NCI-H526 treated with DMSO at 0.1 percent for 48 hours (cell line): ENCODE measurements around the gene RAB11FIP5.
"Not testable (repeated sequence)": the region's sequence is repeated elsewhere in the genome, so short reads cannot be mapped to it uniquely, and the experiment has no call there.

Experiments
- DNase-seq: peaks from one replicate; lab custom pipeline; 2025; lab: John Stamatoyannopoulos, UW

The RAB11FIP5 gene, protein sequence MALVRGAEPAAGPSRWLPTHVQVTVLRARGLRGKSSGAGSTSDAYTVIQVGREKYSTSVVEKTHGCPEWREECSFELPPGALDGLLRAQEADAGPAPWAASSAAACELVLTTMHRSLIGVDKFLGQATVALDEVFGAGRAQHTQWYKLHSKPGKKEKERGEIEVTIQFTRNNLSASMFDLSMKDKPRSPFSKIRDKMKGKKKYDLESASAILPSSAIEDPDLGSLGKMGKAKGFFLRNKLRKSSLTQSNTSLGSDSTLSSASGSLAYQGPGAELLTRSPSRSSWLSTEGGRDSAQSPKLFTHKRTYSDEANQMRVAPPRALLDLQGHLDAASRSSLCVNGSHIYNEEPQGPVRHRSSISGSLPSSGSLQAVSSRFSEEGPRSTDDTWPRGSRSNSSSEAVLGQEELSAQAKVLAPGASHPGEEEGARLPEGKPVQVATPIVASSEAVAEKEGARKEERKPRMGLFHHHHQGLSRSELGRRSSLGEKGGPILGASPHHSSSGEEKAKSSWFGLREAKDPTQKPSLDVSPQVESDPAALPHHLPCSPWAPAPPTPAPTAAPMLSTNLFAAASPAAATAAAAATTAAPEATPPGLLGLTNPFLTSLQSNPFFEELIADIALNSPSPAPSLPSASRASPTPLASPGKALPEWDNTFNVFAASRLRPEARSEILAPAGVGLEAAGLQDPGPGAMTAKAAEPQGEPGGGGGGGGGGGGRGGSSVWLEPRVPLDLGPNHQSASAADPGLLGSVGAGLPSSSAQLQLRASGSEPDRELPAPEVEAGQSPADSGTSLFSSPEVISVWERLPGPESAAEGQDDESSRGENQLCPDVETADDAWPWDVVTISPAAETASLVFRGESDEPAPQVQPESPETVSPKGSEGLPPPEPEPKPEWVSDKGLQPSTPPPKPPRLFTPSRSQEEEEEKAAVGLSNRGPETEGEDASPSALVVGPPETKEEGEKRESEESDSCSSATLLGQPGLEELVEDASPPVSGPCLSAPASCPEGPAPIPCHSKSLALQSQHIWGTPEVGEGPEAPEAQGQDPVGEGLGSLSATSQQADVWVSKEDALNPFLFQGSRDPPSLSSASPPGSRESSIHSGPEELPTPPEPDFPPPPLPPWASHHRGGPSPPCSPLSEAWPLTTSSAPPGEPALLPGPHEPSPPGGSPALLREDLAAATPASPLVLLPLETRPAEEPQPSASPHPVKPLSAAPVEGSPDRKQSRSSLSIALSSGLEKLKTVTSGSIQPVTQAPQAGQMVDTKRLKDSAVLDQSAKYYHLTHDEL (N-terminal part only)

DNA sequence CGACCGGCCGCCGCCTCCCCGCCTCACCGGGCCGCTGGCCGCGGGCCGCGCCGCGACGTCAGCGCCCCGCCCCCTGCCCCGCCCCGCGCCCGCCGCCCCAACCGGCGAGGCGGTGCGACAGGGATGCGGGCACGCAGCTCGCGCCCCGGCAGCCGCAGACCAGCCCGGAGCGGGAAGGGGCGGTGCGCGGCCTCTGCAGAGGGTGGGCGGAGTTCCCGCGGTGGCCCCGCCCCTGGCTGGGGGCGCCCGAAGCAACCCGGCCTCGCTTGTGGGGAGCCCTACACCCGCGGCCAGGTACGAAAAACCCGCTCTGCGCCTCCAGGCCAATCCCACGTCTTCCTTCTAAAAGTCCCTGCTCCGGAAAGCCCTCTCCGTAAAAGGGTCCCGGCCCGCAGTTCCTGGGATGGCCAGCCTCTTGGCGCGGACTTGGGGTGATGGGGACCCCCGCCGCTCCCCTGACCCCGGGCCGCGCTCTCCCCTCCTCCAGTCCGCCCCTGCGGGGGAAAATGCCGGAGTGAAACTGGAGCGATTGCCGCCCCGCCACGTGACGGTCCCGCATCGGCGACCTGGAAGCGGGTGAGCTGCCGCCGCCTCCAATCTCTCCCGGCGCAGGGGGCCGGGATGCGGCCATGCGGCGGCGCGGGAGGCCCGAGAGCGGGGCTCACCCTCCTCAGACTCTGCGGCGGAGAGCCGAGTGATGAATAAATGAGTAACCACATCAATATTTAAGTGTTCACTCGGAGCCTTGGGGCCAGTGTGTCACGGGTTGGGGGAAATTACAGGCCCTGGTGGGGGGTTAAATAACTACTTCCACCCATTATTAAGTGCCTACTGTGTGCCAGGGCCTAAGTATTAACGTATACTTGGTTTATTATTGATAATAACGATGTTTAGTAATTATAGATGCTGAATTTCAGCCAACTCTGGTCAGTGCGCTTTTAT, at the start of gene RAB11FIP5:
Gene RAB11FIP5, minus strand, starts transcription at position 36 of the 942 bp plus-strand sequence. CDS start 171 bp downstream, outside the sequence.
- peak; percentile 50 for DNase-seq

DNA sequence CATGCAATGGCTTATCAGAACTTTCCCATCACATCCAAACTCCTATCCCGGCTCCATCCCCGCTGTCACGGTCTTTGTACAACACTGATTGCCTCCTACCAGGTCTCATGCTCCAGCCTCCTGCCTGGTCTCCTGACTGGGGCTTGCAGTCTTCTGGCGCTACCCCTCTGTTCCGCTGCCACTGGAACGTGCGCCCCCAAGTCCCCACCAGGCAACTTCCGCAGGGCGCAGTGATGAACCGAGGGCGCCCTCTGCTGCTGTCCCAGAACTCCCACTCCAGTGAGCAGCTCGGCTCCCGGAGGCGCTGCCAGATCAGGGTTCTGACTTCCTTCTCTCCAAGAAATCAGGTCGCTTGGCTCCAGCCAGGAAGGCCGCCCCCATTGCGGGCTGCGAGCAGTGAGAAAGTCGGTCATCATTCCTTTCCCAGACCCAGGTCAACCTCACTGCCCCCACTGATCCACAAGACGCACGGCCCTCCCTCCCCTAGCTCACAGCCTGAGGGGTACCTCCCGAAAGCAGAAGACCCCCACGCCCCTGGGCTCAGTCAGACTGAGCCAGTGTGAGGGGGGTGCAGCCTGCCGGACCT, 43.9 kb upstream of the RAB11FIP5 start:
- DNase-seq = peak; percentile 22

DNA sequence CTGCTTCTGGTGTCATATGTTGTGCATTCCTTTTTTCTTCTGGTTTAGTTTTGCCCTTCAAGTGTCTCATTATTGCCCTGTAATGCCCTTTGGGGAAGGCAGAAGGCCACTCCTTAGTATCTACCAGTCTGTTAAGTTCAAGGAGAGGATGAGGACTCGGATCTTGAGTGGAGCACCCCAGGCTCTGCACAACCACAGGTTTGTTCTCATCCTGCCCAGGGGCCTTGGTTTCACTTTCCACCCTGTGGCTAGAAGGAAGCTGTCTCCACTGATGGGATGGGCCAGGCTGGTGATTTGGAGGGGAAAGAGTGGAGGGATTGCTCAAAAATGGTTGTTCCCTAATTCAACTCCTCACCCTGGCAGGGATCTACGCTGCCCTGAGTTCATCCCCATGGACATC, 30.2 kb upstream of the RAB11FIP5 start:
- DNase-seq = no peak

DNA sequence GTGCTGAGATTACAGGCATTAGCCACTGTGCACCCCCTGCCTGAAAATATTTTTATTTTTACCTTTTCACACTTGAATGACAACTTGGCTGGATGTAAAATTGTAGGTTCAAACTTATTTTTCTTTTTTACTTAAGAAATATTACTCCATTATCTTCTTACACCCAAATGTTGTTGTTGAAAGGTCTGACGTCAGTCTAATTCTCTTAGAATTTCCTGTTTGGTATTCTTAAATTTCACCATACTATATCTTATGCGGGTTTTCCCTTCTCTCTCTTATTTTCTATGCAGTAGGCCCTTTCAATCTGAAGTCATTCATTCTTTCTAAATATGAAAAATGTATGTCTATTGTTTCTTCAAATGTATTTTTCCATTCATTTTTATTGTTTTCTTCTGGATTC, 29.1 kb upstream of the RAB11FIP5 start:
- DNase-seq = no peak

DNA sequence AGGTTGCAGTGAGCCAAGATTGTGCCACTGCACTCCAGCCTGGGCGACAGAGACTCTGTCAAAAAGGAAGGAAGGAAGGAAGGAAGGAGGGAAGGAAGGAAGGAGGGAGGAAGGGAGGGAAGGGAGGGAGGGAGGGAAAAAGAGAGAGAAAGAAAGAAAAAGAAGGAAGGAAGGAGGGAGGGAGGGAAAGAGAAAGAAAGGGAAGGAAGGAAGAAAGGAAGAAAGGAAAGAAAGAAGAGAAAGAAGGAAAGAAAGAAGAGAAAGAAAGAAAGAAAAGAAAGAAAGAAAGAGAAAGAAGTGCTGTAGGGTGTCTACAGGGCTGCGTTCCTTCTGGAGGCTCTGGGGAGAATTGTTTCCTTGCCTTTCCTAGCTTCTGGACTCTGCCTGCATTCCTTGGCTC, 22.5 kb upstream of the RAB11FIP5 start:
- DNase-seq = no peak

DNA sequence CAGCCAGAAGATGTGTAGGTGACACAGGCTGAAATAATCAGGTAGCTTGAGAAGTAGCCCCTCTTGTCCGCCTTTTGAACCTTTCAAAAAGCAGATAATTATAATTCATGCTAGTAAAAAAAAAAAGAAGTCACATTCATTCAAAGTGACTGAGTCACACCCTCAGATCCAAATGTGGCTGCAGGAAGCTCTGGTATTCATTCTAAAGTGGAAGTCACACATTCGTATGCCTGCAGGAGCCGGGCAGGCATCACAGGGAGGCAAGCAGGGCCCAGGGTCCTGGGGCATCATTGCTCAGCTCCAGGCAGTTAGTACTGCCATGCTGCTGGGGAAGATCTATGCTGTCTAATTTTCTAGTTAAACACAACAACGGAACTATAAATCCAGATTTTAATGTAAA, 21.7 kb upstream of the RAB11FIP5 start:
- no peak for DNase-seq

DNA sequence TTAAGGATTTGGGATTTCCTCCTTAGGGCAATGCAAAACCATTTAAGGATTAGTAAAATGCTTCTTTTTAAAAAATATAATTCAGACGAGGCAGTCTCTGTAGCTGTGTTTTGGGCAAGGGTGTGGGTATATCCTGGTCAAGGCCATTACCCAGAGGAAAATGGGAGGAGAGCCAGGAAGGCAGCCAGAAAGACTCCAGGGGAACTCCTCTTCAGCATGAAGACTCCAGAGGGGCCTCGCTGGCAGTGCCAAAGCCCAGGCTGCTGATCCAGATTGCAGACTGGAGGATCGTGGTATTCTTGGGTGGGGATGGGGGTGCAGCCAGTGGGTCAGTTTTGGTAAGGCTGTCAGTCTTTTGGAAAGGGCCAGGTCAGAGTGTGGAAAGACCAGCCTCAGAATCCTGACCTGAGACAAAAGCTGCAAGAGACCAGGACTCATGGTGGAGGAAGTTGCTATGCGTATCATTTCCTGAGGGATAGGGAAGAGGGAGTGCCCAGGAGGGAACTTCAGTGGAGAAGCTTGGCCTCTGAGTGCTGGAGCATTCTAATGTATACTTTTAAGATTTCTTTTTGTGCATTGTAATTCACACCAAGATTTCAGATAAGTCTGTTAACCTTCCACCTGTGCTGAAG, 20.9 kb upstream of the RAB11FIP5 start:
- DNase-seq = no peak

DNA sequence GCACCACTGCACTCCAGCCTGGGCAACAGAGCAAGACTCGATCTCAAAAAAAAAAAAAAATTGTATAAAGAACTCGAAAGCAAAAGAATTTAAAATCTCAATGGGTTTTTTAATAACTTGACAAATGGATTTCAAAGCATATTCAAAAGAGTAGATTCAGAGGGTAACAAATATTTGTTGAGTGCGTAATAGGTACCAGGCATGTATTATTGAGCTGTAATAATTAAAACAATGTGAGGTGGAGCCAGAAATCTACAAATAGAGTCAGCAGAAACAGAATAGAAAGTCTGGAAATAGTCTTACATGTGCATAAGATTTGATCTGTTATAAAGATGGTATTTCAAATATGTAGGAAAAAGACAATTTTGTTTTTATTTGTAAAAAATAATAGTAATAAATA, 19.1 kb upstream of the RAB11FIP5 start:
- no peak for DNase-seq

DNA sequence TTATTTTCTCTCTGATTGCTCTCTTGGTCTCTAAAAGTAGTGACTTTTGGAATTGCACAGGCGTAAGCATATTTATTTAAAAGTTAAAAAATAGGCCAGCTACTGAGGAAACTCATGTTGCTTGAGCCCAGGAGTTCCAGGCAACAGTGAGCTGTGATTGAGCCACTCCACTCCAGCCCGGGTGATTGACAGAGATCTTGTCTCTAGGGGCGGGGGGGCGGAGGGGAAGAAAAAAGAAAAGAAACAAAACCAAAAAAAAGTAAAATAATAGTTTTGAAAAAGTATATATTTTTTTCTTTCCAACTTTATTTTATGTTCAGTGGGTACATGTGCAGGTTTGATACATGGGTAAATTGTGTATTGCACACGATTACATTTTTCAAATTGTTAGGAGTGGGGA, 18.0 kb upstream of the RAB11FIP5 start:
- no peak for DNase-seq

DNA sequence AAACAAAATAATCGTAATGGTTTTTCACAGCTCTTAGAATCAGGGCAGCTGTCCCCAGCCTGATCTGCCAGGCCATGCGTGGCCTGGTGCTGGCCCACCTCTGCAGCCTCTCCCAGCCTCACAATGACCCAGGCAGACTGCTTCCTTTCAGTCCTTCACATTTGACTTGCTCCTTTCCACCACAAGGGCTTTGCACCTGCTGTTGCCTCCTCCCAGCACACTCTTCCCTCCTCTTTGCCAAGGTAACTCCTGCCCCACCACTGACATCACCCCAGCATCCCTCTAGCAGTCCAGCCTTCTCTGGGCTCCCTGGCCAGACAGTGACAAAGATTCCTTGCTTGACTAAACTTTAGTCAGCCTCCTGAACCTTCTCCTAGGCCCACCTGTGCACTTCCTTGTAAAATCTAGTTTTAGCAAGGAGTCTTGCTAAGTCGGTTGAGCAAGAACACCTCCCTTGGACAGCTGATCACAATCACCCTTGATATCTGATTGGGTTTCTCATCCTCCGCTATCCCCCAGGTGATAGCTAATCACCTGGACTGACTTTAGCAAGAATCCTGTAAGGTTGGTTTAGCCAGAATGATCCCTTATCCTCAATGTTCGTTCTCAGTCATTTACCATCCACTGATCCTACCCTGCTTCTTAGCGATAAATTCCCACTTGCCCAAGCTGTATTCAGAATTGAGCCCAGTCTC, 16.2 kb upstream of the RAB11FIP5 start:
- DNase-seq = no peak

DNA sequence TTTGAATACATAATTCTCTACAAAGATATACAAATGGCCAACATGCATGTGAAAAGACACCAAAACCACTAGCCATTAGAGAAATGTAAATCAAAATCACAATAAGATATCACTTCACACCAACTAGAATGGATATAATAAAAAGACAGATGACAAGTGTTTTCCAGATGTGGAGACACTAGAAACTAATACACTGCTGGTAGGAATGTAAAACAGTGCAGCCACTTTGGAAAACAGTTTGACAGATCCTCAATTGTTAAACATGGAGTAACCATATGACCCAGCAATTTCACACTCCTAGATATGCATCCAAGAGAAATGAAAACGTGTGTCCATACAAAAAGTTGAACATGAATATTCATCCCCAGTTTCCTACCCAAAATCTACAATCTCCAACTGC, 9.8 kb upstream of the RAB11FIP5 start:
- DNase-seq = no peak

DNA sequence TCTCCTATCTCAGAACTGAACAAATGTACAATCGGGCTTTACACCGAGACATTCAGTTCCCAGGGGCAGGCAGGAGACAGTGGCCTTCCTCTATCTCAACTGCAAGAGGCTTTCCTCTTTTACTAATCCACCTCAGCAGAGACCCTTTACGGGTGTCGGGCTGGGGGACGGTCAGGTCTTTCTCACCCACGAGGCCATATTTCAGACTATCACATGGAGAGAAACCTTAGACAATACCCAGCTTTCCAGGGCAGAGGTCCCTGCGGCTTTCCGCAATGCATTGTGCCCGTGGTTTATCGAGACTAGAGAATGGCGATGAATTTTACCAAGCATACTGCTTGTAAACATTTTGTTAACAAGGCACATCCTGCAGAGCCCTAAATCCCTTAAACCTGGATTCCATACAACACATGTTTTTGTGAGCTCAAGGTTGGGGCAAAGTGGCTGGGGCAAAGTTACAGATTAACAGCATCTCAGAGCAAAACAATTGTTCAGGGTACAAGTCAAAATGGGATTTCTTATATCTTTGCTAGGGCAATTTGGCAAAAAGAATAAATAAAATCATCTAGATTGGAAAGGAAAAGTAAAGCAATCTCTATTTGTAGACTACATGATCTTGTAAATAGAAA, 7.0 kb upstream of the RAB11FIP5 start:
- not testable (repeated sequence) for DNase-seq

DNA sequence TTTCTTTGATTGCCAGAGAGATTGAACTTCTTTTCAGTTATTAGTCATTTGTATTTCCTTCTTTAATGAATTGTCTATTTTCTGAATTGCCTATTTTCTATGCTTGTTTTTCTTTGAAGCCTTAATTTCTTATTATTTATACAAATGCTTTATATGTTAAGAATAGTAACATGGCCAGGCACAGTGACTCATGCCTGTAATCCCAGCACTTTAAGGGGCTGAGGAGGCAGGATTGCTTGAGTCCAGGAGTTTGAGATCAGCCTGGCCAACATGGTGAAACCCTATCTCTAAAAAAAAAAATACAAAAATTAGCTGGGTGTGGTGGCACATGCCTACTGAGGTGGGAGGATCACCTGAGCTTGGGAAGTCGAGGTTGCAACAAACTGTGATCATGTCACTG, 4.7 kb upstream of the RAB11FIP5 start:
- no peak for DNase-seq

DNA sequence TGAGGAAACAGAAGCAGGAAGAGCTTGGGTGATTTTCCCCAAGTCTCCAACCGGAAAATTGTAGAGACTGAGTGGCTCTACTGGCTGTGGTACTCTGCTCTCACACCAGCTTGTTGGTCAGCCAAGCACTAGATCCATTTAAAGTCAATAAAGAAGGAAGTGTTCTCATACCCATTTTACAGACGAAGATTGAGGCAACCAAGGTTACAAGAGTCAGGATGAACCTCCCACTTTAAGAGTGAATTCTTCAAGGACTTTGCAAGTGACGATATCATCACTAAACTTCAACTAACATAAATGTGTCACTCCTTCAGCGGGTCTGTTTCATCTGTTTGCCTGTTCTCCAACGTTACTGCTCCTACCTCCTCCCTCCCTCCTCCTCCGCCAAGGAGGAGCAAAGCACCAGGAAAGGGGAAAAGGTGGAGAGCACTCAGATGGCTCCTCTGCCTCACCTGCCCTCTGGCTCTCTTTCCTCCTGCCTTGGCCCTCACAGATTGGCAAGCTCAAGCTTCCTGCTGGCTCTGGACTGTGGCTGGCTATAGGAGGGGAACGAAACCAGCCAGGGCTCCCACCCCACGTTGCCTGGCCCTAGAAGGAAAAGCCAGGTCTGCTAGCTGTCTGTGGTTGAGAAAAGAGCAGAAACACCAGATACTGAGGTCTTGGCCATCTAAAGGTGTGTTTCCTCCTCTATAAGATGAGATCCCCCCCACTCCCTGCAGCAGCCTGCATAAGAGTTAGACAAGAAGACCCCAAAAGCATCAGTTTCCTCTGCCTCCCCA, 3.6 kb upstream of the RAB11FIP5 start:
- DNase-seq = no peak

DNA sequence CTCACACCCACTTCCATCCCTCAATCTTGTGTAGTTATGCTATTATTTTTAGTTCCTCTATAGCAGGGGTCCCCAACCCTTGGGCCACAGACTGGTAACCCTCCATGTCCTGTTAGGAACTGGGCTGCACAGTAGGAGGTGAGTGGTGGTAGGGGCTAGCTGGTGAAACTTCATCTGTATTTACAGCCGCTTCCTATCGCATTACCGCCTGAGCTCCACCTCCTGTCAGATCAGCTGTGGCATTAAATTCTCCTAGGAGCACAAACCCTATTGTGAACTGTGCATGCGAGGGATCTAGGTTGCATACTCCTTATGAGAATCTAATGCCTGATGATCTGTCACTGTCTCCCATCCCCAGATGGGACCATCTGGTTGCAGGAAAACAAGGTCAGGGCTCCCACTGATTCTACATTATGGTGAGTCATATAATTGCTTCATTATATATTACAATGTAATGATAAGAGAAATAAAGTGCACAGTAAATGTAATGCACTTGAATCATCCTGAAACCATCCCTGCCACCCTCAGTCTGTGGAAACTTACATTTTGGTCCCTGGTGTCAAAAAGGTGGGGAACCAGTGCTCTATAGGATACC, 1.6 kb upstream of the RAB11FIP5 start:
- no peak for DNase-seq

DNA sequence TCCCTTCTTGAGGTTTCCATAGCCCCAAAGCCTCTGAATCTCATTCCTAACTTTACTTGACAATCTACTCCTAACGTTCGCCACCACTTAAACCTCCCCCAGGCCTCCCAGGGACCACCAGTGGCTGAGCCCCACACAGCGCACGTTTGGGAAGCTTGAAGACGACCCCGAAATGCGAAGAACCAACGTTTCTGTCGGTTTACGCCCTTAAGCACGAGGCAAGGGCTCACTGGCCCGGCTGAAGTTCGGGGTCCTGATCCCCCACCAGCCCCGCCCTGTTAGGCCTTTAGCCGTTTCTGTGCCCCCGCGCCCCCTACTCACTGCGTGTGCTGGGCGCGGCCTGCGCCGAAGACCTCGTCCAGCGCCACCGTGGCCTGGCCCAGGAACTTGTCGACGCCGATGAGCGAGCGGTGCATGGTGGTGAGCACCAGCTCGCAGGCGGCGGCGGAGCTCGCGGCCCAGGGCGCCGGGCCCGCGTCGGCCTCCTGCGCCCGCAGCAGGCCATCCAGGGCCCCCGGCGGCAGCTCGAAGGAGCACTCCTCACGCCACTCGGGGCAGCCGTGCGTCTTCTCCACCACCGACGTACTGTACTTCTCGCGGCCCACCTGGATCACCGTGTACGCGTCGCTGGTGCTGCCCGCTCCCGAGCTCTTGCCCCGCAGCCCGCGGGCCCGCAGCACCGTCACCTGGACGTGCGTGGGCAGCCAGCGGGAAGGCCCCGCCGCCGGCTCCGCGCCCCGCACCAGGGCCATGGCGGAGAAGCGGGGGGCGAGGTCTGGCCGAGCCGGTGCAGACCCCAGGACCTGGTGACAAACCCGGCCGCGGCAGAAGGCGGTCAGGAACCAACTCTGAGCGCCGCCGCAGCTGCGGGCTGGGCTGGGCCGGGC, 479 bp downstream of the RAB11FIP5 start:
- no peak for DNase-seq
